Stimulated activated CD8-positive, alpha-beta memory T cell treated with anti-CD3 and anti-CD28 coated beads, Interleukin-7, amount 100 ng/mL, for 48 hours (primary cell): Measurements from ENCODE around the gene TMEM161B.
"Not testable (repeated sequence)": the region's sequence is repeated elsewhere in the genome, so short reads cannot be mapped to it uniquely, and the experiment has no call there.

Source experiments
- DNase-seq, 2 donors: peaks; one replicate each; pipeline ENCODE4 v3.0.0-alpha.2; 2020; ENCODE audit warnings: low read depth in 1 of 2; ENCODE audit errors: extremely low read depth in 1 of 2

Gene TMEM161B

DNA sequence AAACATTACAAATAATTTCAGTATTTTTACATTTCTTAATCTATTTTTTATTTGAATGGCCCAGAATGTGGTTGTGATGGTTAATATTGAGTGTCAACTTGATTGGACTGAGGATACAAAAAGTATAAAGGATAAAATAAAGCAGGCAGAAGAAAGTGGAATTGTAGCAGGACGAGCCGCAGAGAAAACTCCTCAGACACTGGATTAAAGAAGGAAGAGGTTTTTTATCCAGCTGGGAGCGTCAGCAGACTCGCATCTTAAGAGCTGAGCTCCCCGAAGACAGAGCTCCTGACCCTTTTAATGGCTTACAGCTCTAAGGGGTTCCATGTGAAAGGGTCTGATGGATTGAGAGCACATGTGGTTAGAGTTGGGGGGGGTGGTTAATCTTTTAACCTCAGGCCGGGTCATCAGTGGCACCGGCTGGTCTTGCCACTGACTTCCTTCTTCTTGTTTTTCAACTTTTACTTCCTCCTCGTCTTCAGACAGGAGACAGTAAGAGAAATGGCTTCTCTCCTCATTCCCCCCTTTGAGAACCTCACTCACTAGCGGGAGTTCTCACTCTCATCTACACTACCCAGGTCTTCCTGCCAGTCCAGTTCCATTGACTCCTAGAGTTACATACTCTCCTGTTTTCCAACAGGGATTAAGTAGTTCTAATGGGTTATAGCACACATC is 80.0 kb downstream of the TMEM161B start:
- no peak for DNase-seq

DNA sequence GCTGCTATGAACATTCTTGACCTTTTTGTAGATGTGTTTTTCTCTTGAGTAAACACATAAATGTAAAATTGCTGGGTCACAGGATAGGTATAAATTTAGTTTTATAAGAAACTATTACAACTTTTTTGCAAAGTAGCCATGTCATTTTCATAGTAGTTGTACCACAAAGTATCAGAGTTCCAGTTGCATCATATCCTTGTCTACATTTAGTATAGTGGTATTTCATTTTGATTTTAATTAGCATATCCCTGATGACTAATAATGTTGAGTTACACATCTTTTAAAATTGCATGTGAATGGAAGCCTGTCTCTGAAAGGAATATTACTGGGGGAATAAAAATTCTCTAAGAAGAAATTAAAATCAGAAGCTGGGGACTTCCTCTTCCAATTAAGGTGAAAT is 85.4 kb downstream of the TMEM161B start:
- no peak for DNase-seq

DNA sequence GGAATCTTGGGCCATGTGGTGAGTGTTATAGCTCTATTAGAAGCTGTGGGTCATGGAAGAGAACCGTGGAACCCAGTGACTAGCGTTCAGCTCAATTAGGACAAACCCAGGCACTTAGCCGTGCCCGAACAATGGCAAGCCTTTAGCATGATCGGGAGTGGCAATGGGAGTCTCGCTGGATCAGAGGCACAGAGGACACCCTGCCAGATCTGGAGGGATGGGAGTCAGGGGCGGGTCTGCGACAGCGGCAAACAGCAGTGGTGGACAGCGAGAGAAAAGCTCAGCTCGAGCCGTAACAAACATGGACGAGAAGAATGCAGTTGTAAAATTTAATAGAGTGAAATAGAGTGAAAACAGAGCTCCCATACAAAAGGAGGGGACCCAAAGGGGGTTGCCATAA is 91.2 kb downstream of the TMEM161B start:
- DNase-seq, result not testable (repeated sequence)

DNA sequence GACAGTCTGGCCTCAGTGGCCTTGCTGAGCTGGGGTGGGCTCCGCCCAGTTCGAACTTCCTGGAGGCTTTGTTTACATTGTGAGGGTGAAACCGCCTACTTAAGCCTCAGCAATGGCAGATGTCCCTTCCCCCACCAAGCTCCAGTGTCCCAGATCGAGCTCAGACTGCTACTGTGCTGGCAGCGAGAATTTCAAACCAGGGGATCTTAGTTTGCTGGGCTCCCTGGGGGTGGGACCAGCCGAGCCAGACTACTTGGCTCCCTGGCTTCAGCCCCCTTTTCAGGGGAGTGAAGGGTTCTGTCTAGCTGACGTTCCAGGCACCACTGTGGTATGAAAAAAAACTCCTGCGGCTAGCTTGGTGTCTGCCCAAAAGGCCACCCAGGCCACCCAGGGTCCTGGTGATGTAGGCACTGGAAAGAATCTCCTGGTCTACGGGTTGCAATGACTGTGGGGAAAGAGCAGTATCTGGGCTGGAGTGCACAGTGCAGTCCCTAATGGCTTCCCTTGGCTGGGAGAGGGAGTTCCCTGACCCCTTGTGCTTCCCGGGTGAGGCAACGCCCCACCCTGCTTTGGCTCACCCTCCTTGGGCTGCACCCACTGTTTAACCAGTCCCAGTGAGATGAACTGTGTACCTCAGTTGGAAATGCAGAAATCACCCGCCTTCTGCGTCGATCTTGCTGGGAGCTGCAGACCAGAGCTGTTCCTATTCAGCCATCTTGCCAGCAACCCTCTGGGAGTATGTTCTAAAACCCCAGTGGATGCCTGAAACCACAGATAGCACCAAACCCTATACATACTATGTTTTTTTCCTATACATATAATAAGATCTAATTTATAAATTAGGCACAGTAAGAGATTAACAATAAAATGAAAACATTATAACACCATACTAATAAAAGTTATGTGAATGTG is 95.5 kb downstream of the TMEM161B start:
- DNase-seq, result no peak

DNA sequence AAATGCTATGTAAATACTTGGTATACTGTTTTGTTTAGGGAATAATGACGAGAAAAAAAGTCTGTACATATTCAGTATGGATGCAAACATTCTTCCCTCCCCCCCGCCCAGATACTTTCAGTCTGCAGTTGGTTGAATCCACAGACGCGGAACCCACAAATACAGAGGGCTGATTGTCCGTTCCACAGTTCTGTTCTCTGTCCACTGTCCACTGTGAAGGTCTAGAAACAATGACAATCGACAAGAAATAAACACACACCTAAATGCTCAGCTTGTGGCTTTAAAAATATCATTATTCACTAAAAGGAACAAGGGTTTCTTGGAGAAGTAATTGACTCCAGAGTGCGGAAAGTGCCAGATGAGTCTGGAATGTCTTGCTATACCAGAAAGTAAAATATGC is 109.1 kb downstream of the TMEM161B start:
- no peak for DNase-seq

DNA sequence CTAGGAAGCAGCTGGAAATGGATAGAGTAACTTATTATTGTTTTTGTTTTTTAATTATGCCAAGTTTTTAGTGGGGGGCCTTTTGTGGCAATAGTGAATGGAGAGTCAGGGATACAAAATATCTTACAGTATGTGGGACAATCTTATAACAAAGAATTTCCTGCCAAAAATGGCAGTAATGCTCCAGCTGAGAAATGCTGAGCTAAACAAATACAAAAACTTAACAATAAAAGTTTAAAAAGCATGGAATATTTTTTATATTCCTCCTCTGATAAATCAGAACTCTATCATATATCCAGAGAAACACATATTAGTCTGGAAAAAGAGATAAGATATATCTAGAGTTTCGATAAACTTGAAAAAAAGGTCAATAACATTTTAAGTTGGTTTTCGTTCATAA is 110.6 kb downstream of the TMEM161B start:
- DNase-seq, result no peak

DNA sequence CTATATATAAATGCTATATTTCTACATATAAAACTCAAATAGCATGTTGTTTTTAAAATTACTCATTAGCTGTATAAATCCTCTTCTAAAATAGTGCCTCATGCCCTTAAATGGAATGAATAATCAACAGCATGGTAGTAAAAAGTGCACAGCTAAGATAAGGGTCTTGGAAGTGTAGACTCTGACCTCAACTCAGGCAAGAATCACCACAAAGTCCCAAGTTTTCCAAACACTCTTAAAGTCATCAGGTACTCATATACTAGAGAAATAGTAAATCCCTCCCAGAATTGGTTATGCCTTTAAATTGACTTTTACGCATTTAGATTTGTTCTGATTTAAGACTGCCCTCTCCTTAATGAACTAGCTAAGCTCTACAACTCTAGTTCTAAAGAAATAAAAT is 113.8 kb downstream of the TMEM161B start:
- no peak for DNase-seq

DNA sequence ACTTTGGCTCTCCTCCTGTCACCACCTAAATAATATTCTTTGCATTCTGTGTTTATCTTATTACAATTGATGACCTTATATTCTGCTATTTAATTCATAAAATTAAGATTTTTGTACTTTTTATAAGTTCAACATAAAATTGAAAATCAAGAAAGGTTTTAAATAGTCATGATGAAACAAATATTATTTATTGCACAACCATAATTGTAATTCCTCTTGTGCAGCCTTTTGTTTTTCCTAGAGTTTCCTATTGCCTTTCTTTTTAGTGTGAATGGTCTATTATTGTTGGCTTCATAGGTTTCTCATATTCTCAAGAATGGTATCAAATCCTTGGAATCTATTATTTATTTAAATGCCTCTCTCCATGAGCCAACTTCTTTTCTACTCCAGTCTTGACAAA is 117.9 kb downstream of the TMEM161B start:
- no peak for DNase-seq

DNA sequence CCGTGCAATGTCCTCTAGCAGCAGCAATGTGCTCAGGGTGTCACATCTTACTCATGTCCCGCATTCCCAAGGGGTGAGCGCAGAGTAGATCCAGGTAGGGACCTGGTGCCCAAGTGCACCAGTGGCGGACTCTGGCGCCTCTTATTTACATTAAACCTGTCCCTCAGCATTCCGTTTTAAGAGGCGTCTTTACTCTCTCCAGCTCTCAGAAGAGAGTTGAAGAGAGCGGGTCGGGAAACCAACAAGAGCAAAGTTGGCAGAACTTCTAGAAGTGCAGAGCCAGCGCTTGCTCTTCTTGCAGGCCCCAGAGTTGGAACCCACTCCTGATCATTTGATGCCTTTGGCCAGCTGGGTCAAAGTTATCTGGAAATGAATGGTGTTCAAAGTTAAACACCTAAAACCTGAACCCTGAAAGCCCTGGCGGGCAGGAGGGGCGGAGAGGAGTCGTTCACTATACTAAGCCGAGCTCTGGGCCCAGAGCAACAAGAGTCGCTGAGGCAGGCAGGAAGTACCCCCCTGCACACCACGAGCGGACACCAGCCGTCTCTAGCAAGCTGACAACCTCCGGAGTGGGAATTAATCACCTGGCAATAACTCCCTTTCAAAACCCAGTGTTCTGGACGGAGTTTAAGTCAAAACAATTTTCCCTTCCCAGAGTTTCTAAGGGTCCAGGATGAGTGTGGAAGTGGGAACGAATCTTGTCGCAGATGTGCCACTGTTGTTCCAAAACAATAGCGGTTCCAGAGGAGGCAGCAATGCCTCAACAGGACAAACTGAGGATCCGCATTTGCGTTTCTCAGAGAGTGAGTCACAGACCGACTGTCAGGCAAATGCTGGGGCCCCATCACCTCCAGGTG is 122.8 kb downstream of the TMEM161B start:
- no peak for DNase-seq

DNA sequence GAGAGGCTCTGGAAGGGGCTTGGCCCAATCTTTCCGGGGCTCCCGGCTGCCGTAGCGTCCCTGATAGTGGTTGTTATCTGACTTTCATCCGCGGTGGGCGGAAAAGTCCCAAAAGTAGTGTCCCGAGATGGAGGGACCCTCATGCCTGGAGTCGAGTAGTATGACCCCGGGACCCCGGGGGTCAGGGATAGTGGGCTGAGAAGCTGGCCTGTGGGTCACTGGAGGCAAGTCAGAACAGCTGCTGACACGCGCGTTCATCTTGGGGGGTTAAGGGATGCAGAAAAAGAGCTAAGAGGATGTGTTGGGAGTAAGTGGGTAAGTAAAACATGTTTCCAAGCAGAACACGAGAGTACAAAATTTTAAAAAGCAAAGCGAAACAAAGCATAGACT is 123.4 kb downstream of the TMEM161B start:
- no peak for DNase-seq
